Measurements from ENCODE around the gene MKNK1.

DNA sequence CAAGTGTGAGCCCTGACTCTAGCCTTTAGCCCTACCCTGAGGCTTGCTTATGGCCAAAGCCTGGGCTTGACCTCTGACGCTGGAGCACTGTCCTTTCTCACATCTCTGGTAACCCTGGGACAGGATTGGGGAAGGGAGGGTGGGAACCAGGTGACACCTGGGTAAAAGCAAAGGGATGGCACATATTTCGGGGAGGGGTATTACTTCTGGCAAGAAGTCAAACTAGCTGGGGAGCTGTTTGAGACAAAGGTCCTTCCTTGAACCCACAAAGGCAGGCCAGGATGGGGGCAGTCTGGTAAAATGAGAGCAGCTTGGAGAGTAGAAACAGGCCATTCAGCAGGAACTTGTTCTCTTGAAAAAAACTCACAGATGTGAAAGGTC lies 10.5 kb upstream of the MKNK1 start:
- TF ChIP-seq POLR2A (IDR thresholded peaks at IDR 0.05; ENCODE audit: low read depth, low read length), result no peak
- no peak for TF ChIP-seq POLR2AphosphoS5 (IDR thresholded peaks at IDR 0.05; ENCODE audit: low read depth, low read length)
- TF ChIP-seq TAF1 (IDR thresholded peaks at IDR 0.05; ENCODE audit: borderline replicate concordance, low read depth, low read length), result no peak
